HepG2 (cell line): ENCODE measurements around the gene WLS. TPM values are rescaled to one million over a fixed set of nuclear protein-coding genes. Genes with fewer than 3 reads are reported as not detected.

Experiments used
- ATAC-seq: fragments of 200-7000 bp; cut with Tn5 transposase; 3 replicates; pipeline ENCODE4 v1.9.1; 2020; ENCODE audit warnings: mild to moderate bottlenecking, moderate library complexity
- BruUV-seq: library from RNA; stranded (reverse); fragments of 400-500 nt; replicated peaks from 2 replicates; lab custom pipeline; 2021; lab: Mats Ljungman, UMichigan
- CTCF ChIA-PET: fragments of 300-600 bp; formaldehyde crosslinking; extraction: SDS; loops from one replicate; lab custom pipeline; 2021; ENCODE audit warnings: low total read pairs, inconsistent platforms, low intra/inter-chr PET ratio; lab: Yijun Ruan, JAX
- POLR2A ChIA-PET: fragments of 350-600 bp; sonication (Branson Sonifier 250); formaldehyde crosslinking; loops from one replicate; lab custom pipeline; 2020; ENCODE audit warnings: antibody characterized with exemption, inconsistent platforms; lab: Yijun Ruan, JAX
- DNase-seq: peaks from one replicate; pipeline ENCODE4 v3.0.0-alpha.2; 2015; ENCODE audit warnings: low spot score
- FAIRE-seq: peaks from 3 replicates; lab custom pipeline; 2011; peaks lifted over from hg19 to GRCh38; lab: Jason Lieb, UNC
- H2AFZ ChIP-seq: one replicate; pipeline ENCODE4 v1.6.1; 2011; ENCODE audit warnings: low read length, inconsistent platforms
- H3K27ac ChIP-seq: fragments of 300-600 bp; 3 replicates; pipeline ENCODE4 v1.8.0; 2011; ENCODE audit warnings: mixed run types, mild to moderate bottlenecking, mixed read lengths, low read length, inconsistent platforms; ENCODE audit not compliant: insufficient read depth; ENCODE audit errors: extremely low read length
- H3K27me3 ChIP-seq, 2 experiments: fragments of 200-600 bp in 1 of 2; 2 replicates in 1 of 2; 3 replicates in 1 of 2; pipeline versions ENCODE4 v1.6.0 to v1.8.0; 2011; ENCODE audit warnings: low read length in 2 of 2, mild to moderate bottlenecking in 2 of 2, moderate library complexity in 2 of 2, inconsistent platforms in 1 of 2; ENCODE audit not compliant: insufficient read depth in 2 of 2, control insufficient read depth in 1 of 2
- H3K36me3 ChIP-seq, 2 experiments: fragments of 200-600 bp in 1 of 2; replicated peaks in 1 of 2; 2 replicates in 1 of 2; 3 replicates in 1 of 2; pipeline versions ENCODE4 v1.5.1 to v1.8.0; 2011; ENCODE audit warnings: low read length in 2 of 2, inconsistent platforms in 1 of 2; ENCODE audit not compliant: insufficient read depth in 2 of 2, control insufficient read depth in 1 of 2
- H3K4me1 ChIP-seq: 2 replicates; pipeline ENCODE4 v1.5.1; 2012; ENCODE audit warnings: low read length, inconsistent platforms; ENCODE audit not compliant: insufficient read depth
- H3K4me2 ChIP-seq: 2 replicates; pipeline ENCODE4 v1.6.0; 2011; ENCODE audit warnings: low read depth, low read length, inconsistent platforms
- H3K4me3 ChIP-seq, 3 experiments: fragments of 200-600 bp in 1 of 3; sonication (generic), shearing (Covaris generic) in 1 of 3; replicated peaks in 1 of 3; 2 replicates each; pipeline ENCODE4 v1.5.1; 2011 to 2016; ENCODE audit warnings: low read length in 3 of 3, inconsistent platforms in 2 of 3, low read depth in 2 of 3, mild to moderate bottlenecking in 2 of 3, control low read depth in 1 of 3, mixed read lengths in 1 of 3; ENCODE audit not compliant: insufficient read depth in 1 of 3
- H3K79me2 ChIP-seq: one replicate; pipeline ENCODE4 v1.6.1; 2011; ENCODE audit warnings: low read length, inconsistent platforms; ENCODE audit not compliant: insufficient read depth
- H3K9ac ChIP-seq: 2 replicates; pipeline ENCODE4 v1.6.0; 2011; ENCODE audit warnings: mild to moderate bottlenecking, low read depth, low read length, inconsistent platforms; ENCODE audit not compliant: insufficient read depth
- H3K9me3 ChIP-seq: 2 replicates; pipeline ENCODE4 v1.5.1; 2012; ENCODE audit warnings: mild to moderate bottlenecking, low read length
- H4K20me1 ChIP-seq: 2 replicates; pipeline ENCODE4 v1.6.0; 2011; ENCODE audit warnings: inconsistent platforms, mild to moderate bottlenecking, low read length, moderate library complexity; ENCODE audit not compliant: insufficient read depth
- ELF1 ChIP-seq: sonication (generic); formaldehyde crosslinking; IDR thresholded peaks from 2 replicates; pipeline ENCODE4 v1.4.0; 2020; ENCODE audit warnings: missing genetic modification reagents
- GABPA ChIP-seq, 2 experiments: IDR thresholded peaks; 2 replicates each; pipeline ENCODE4 v1.6.1; 2011 to 2016; ENCODE audit warnings: low read depth in 2 of 2, low read length in 1 of 2, missing biosample characterization in 1 of 2, missing genetic modification characterization in 1 of 2
- PBX3 ChIP-seq: sonication (generic); formaldehyde crosslinking; IDR thresholded peaks from 2 replicates; pipeline ENCODE4 v1.8.1; 2023; ENCODE audit warnings: missing genetic modification reagents, inconsistent platforms, borderline replicate concordance
- SAFB2 ChIP-seq: sonication (generic); formaldehyde crosslinking; IDR thresholded peaks from 2 replicates; pipeline ENCODE4 v1.5.1; 2020; ENCODE audit warnings: missing genetic modification reagents, low read depth, mild to moderate bottlenecking, borderline replicate concordance
- SMAD1 ChIP-seq: sonication (generic); formaldehyde crosslinking; IDR thresholded peaks from 2 replicates; pipeline ENCODE4 v1.4.0; 2020; ENCODE audit warnings: missing genetic modification reagents, low read depth, mild to moderate bottlenecking, borderline replicate concordance
- SNAPC5 ChIP-seq: sonication (generic); formaldehyde crosslinking; IDR thresholded peaks from 2 replicates; pipeline ENCODE4 v1.8.1; 2023; ENCODE audit warnings: mild to moderate bottlenecking, missing genetic modification reagents, borderline replicate concordance
- SSRP1 ChIP-seq: IDR thresholded peaks from 2 replicates; pipeline ENCODE4 v1.6.1; 2016; ENCODE audit warnings: control low read depth
- WGBS: methylation state at CpG from one replicate; pipeline ENCODE4 v1.1.6; 2017; ENCODE audit warnings: low lambda C conversion rate; 5-methylcytosine and 5-hydroxymethylcytosine counted together
- in situ Hi-C: cut with HindIII; loops from 2 replicates; pipeline ENCODE4 v1.10.0; 2017; ENCODE audit warnings: low pct_unique_long_range_greater_than_20kb; ENCODE audit not compliant: extremely low pct_ligation_motif_present
- intact Hi-C: fragments of 100-400 bp; cut with micrococcal nuclease; formaldehyde crosslinking; loops from one replicate; pipeline ENCODE4 v1.10.0; 2022; ENCODE audit not compliant: unreplicated experiment
- polyA plus RNA-seq, 8 experiments: library from polyadenylated mRNA; depleted of rRNA in 3 of 8; stranded (reverse) in 7 of 8; unstranded in 1 of 8; fragments of >200 nt; fragmentation: Illumina TruSeq in 4 of 8; extraction: Trizol in 4 of 8; gene quantifications; 2 replicates each; pipeline versions ENCODE4 v1.2.1 to v1.2.3, GENCODE V29; 2011 to 2016; ENCODE audit warnings: low read depth in 4 of 8, missing spikeins in 1 of 8, mixed read lengths in 1 of 8; ENCODE audit not compliant: insufficient read depth in 1 of 8
- total RNA-seq, 5 experiments: library from RNA; depleted of rRNA; stranded (reverse); fragments of >200 nt; fragmentation: Illumina TruSeq; extraction: Trizol; gene quantifications; 2 replicates each; pipeline ENCODE4 v1.2.3, GENCODE V29; 2016; ENCODE audit warnings: low read depth in 1 of 5

Gene WLS
- total and polyA plus RNA-seq, 2 of the 13 experiments (the other 11 are each of a cell fraction or from before 2014, with no cell fraction given), result not detected

- FAIRE-seq, result no peak
- Histone ChIP-seq H3K27me3 (no peaks in the 10 kb centered on the region), H3K4me3 (no peak overlapping the region), H3K9ac (no peak overlapping the region), H3K9me3 (no peaks in the 10 kb centered on the region), H3K36me3 (no peaks in the 10 kb centered on the region), H3K4me1 (no peaks in the 10 kb centered on the region), H4K20me1 (no peaks in the 10 kb centered on the region), H2AFZ (no peak overlapping the region), H3K27ac (no peak overlapping the region), H3K4me2 (no peak overlapping the region), H3K79me2 (no peaks in the 10 kb centered on the region)
- TF ChIP-seq SMAD1 (CRISPR knock-in tag), result no peak
- no peak for TF ChIP-seq PBX3 (CRISPR knock-in tag)
- TF ChIP-seq ELF1 (CRISPR knock-in tag), result no peak
- TF ChIP-seq GABPA (IDR thresholded peaks at IDR 0.05; ENCODE audit: low read depth, low read length), result no peak
- no peak for TF ChIP-seq GABPA (CRISPR knock-in tag; IDR thresholded peaks at IDR 0.05; ENCODE audit: low read depth)
- in situ Hi-C loops, result no loop called here
- WGBS, result 1% methylated on average over 3 of the region's 3 CpGs
- no peak for DNase-seq
- CTCF ChIA-PET, result no interaction called here
- POLR2A ChIA-PET, result no interaction called here
- intact Hi-C loops, result no loop called here
- ATAC-seq, result no peak
- no TSS peak for BruUV-seq
These were observed 44.2 kb downstream of the WLS start for GRCh38 chr1:68188060-68188538.

GRCh38 chr1:68185743-68186142 lies 46.6 kb downstream of the WLS start:
- DNase-seq, result no peak
- 20% methylated on average over 1 of the region's 2 CpGs for WGBS
- no peak overlapping the region for H3K9ac ChIP-seq
- H3K79me2 ChIP-seq, result no peaks in the 10 kb centered on the region
- H3K4me2 ChIP-seq, result no peak overlapping the region
- no peaks in the 10 kb centered on the region for H3K36me3 ChIP-seq
- no TSS peak for BruUV-seq
- H3K4me3 ChIP-seq, result no peak overlapping the region
- FAIRE-seq, result no peak
- TF ChIP-seq SAFB2, result no peak
- no peak for TF ChIP-seq SNAPC5 (CRISPR knock-in tag)
- no peak for TF ChIP-seq SSRP1 (CRISPR knock-in tag)
- TF ChIP-seq, all 625 proteins: peak for 0
- no peaks in the 10 kb centered on the region for H3K4me1 ChIP-seq
- CTCF ChIA-PET, result no interaction called here
- in situ Hi-C loops (no loop called here), intact Hi-C loops (no loop called here)
- H3K9me3 ChIP-seq, result no peaks in the 10 kb centered on the region
- no peaks in the 10 kb centered on the region for H3K27me3 ChIP-seq
- no peaks in the 10 kb centered on the region for H4K20me1 ChIP-seq
- POLR2A ChIA-PET, result no interaction called here
- ATAC-seq, result no peak
- no peak overlapping the region for H3K27ac ChIP-seq
- H2AFZ ChIP-seq, result no peak overlapping the region
